Thymus (tissue), 14 donors: Measurements from ENCODE around the gene GKN2. TPM values are rescaled to one million over a fixed set of nuclear protein-coding genes. Genes with fewer than 3 reads are reported as not detected.

ENCODE experiments used
- DNase-seq, 9 donors: peaks; one replicate each; pipeline ENCODE4 v3.0.0-alpha.2; 2013; ENCODE audit warnings: low spot score in 9 of 9, low read depth in 6 of 9, missing footprints in 1 of 9
- H3K27ac ChIP-seq, 2 donors: one replicate each; pipeline ENCODE4 v1.5.1; 2013; ENCODE audit warnings: control low read depth in 1 of 2, low read depth in 1 of 2, low read length in 1 of 2, mild to moderate bottlenecking in 1 of 2, moderate library complexity in 1 of 2
- H3K27me3 ChIP-seq, 2 donors: one replicate each; pipeline ENCODE4 v1.5.1; 2013; ENCODE audit warnings: low read length in 1 of 2; ENCODE audit not compliant: control insufficient read depth in 2 of 2, insufficient read depth in 1 of 2
- H3K36me3 ChIP-seq, 2 donors: one replicate each; pipeline ENCODE4 v1.5.1; 2013; ENCODE audit warnings: low read length in 1 of 2, mild to moderate bottlenecking in 1 of 2, moderate library complexity in 1 of 2; ENCODE audit not compliant: control insufficient read depth in 2 of 2, insufficient read depth in 2 of 2
- H3K4me1 ChIP-seq, 2 donors: one replicate each; pipeline ENCODE4 v1.5.1; 2013; ENCODE audit warnings: low read length in 2 of 2; ENCODE audit not compliant: control insufficient read depth in 2 of 2, insufficient read depth in 2 of 2
- H3K4me3 ChIP-seq, 2 donors: one replicate each; pipeline ENCODE4 v1.5.1; 2013; ENCODE audit warnings: low read length in 2 of 2, control low read depth in 1 of 2, mild to moderate bottlenecking in 1 of 2
- H3K9me3 ChIP-seq, 2 donors: one replicate each; pipeline ENCODE4 v1.5.1; 2013; ENCODE audit warnings: low read length in 1 of 2, mild to moderate bottlenecking in 1 of 2; ENCODE audit not compliant: control insufficient read depth in 2 of 2, insufficient read depth in 1 of 2
- WGBS: extraction: QIAGEN DNeasy Blood & Tissue Kit; methylation state at CpG from one replicate; pipeline ENCODE4 v1.1.7; 2013; 5-methylcytosine and 5-hydroxymethylcytosine counted together
- long read RNA-seq, 10 donors: transcript quantifications; one replicate each; lab custom pipeline, GENCODE V29; 2026
- polyA plus RNA-seq: library from polyadenylated mRNA; stranded (reverse); fragments of 200-250 nt; gene quantifications from one replicate; pipeline ENCODE4 v1.2.3, GENCODE V29; 2013
- total RNA-seq: library from RNA; stranded (reverse); fragments of 120-200 nt; gene quantifications from one replicate; pipeline ENCODE4 v1.2.4, GENCODE V29; 2013
- donor health status: healthy.

GKN2 gene, protein sequence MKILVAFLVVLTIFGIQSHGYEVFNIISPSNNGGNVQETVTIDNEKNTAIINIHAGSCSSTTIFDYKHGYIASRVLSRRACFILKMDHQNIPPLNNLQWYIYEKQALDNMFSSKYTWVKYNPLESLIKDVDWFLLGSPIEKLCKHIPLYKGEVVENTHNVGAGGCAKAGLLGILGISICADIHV
- total RNA-seq (0.24 TPM), polyA plus RNA-seq (0.75 TPM)
- long read RNA-seq, donor 1, result 0 reads
- long read RNA-seq, donor 2, result 0 reads
- long read RNA-seq, donor 3, result 0 reads
- long read RNA-seq, donor 4, result 0 reads
- long read RNA-seq, donor 5, result 0 reads
- long read RNA-seq, donor 6, result 0 reads
- long read RNA-seq, donor 7, result 0 reads
- long read RNA-seq, donor 8, result 0 reads
- long read RNA-seq, donor 9, result 0 reads
- long read RNA-seq, donor 10, result 0 reads

DNA sequence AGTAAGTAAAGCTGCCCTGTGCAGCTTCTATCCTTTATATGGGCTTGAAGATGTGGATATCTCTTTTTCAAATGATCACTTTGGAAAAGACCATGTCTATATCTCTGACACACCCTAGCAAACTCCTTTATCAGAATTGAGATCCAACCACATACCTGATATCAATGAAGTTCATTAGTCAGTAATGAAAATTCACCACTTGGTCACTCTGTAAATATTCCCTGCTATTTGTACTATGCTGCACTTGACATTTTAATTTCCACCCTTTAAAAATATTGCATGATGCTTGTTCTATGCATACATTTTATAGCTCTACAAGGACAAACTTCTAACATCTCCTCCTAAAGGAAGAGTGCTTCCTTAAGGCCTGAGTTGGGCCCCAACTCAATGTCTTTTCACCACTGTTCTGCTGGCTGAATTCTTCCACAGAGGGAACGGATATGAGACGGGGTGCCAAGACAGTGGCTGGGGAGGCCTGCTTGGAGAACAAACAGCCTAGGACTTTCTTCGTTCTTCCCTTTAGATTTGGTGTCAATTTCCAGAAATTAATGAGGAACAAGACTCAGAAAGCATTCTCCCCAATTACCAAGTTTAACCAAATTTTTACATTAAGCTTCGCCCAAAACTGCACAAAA, at the start of gene GKN2:
Gene GKN2, minus strand, starts transcription at position 7 of the 635 bp plus-strand sequence. CDS start 32 bp downstream, outside the sequence.
- H3K4me3 ChIP-seq, result no peak within 1 kb of the TSS

DNA sequence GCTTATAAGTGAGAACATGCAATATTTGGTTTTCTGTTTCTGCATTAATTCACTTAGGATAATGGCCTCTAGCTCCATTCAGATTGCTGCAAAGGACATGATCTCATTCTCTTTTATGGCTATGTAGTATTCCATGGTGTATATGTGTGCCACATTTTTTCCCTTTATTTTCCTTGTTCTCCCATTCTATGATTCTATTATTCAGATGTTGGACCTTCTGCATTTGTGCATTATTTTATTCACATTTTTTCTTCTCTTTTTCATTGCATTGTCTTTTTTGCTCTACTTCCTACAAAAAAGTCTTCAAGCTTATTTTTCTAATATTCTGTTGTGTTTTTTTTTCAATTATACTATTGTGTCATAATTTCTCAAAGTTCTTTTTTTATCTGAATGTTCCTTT, 49.2 kb upstream of the GKN2 start:
- Histone ChIP-seq H3K27me3 (no peaks in the 10 kb centered on the region), H3K36me3 (no peaks in the 10 kb centered on the region), H3K4me3 (no peak overlapping the region), H3K27ac (no peak overlapping the region), H3K9me3 (no peaks in the 10 kb centered on the region), H3K4me1 (no peaks in the 10 kb centered on the region)
- no peak for DNase-seq

More for the DNA sequence above, at the start of gene GKN2:
- Histone ChIP-seq H3K4me1 (no peaks in the 10 kb centered on the region), H3K9me3 (no peaks in the 10 kb centered on the region), H3K36me3 (no peaks in the 10 kb centered on the region), H3K27ac (no peak within 1 kb of the TSS), H3K27me3 (no peaks in the 10 kb centered on the region)
- WGBS, result 96% methylated on average over 4 of the region's 4 CpGs
- DNase-seq, result no peak

DNA sequence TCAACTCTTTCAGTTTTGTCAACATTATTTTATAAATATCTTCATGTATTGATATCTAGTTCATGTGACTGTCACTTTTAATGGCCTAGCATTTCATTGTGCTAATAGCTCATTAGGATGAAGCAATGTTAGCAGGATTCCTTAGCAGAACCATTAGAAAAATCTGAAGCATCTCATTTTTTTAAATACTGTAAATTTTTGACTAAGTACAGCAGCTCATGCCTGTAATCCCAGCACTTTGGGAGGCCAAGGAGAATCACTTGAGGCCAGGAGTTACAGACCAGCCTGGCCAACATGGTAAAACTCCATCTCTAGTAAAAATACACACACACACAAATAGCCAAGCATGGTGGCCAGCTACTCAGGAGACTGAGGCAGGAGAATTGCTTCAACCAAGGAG, 44.7 kb upstream of the GKN2 start:
- H3K27ac ChIP-seq, result no peak overlapping the region
- no peak overlapping the region for H3K4me3 ChIP-seq
- no peaks in the 10 kb centered on the region for H3K36me3 ChIP-seq
- DNase-seq, result no peak
- H3K27me3 ChIP-seq, result peaks cover 0 to 2% of the 10 kb centered on the region in 2 donors
- no peaks in the 10 kb centered on the region for H3K4me1 ChIP-seq
- H3K9me3 ChIP-seq, result no peaks in the 10 kb centered on the region

DNA sequence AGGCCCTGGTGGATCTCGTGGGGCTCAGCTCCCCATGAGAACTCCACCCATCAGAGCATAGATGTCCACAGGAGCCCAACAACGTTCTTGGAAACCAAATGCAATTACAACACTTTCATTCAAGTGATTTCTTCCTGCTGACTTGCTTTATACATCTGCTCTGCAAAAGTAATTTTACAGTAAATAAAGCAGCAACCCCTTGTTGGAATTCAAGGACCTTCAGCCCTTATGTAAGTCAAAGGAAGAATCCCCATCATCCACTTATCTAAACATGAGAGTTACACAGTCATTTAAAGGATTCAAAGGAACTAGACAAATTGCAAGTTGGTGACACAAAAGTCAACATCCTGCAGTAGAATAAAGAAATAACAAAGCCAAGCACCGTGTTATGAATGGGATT, 43.2 kb upstream of the GKN2 start:
- no peak overlapping the region for H3K27ac ChIP-seq
- H3K27me3 ChIP-seq, result peaks cover 0 to 2% of the 10 kb centered on the region in 2 donors
- 76% methylated on average over 3 of the region's 3 CpGs for WGBS
- H3K4me3 ChIP-seq, result no peak overlapping the region
- no peaks in the 10 kb centered on the region for H3K36me3 ChIP-seq
- no peaks in the 10 kb centered on the region for H3K4me1 ChIP-seq
- no peak for DNase-seq
- H3K9me3 ChIP-seq, result no peaks in the 10 kb centered on the region

DNA sequence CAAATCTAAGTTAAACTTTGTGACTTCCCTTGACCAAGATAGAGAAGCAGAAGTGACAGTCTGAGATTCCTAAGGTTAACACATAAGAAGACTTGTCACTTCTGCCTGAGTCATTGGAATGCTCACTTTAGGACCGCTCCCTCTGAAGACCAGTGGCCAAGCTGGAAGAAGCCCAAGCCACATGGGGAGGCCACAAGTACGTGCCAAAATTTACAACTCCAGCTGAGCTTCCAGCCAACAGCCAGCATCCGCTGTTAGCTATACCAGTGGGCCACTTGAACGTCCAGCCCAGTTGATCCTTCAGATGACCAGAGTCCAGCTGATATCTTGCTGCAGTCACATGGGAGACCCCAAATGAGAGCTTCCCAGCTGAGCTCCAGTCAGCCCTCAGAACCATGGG, 42.2 kb upstream of the GKN2 start:
- Histone ChIP-seq H3K36me3 (no peaks in the 10 kb centered on the region), H3K27me3 (peaks cover 0 to 2% of the 10 kb centered on the region in 2 donors), H3K27ac (no peak overlapping the region), H3K4me3 (no peak overlapping the region), H3K9me3 (no peaks in the 10 kb centered on the region), H3K4me1 (no peaks in the 10 kb centered on the region)
- no peak for DNase-seq
- WGBS, result 91% methylated on average over 4 of the region's 4 CpGs

DNA sequence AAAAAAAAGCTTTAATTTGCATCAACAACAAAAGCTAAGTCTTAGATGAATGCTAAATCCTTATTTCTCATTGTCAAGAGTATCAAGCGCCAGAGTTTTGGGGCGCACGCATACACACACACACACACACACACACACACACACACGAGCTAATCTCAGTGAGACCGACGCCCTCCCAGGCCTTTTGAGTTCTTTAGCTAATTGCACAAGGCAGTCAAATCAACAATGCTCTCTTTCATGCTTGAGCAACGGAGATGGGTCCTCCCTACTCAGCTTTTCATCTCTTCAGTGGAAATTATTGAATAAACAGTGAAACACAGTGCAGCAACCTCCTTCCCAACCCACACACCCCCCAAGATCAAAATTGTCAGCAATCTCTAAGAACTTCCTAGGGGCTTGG, 41.0 kb upstream of the GKN2 start:
- Histone ChIP-seq H3K4me3 (no peak overlapping the region), H3K27ac (no peak overlapping the region), H3K4me1 (no peaks in the 10 kb centered on the region), H3K9me3 (no peaks in the 10 kb centered on the region), H3K36me3 (no peaks in the 10 kb centered on the region), H3K27me3 (peaks cover 0 to 2% of the 10 kb centered on the region in 2 donors)
- WGBS, result 97% methylated on average over 7 of the region's 7 CpGs
- no peak for DNase-seq

DNA sequence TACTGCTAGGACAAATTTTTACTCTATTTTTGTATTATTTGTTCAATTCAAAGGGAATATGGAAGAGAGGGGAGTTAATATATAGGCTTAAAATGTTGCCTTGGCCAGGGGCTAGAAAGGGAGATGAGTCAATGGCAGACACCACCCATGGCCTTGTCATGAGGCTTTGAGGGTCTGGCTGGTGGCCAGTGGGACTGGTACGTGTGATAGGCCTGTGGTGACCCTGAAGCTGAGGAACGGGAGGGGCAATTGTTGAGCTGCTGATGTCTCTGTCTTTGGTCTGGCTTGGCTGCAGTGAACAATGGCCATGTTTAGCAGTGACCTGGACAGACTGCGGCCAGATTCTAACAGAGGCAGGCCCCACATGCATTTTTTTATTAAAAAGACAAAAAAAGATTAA, 40.2 kb upstream of the GKN2 start:
- WGBS, result 97% methylated on average over 3 of the region's 3 CpGs
- peaks cover 0 to 2% of the 10 kb centered on the region in 2 donors for H3K27me3 ChIP-seq
- no peak for DNase-seq
- no peaks in the 10 kb centered on the region for H3K9me3 ChIP-seq
- no peaks in the 10 kb centered on the region for H3K36me3 ChIP-seq
- H3K4me1 ChIP-seq, result no peaks in the 10 kb centered on the region
- no peak overlapping the region for H3K27ac ChIP-seq
- no peak overlapping the region for H3K4me3 ChIP-seq

DNA sequence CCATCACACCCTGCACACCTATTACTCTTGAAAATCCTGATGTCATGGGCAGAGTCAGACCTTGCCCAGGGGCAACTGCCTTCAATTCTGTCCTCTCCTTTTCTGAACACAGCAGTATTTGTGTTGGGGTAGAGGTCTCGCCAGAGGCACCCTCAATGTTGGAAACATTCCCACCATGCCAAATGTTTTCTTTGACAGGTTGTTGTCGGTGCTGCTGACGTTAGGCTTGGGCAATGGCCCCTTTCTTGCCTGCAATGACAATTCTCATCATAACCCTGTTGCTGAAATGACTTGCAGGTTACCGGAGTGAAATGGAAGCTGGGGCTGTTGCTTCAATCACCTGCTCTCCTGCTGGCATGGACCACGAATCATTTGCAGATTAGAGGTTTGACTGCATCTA, 39.6 kb upstream of the GKN2 start:
- Histone ChIP-seq H3K9me3 (no peaks in the 10 kb centered on the region), H3K27me3 (peaks cover 0 to 2% of the 10 kb centered on the region in 2 donors), H3K36me3 (no peaks in the 10 kb centered on the region), H3K4me1 (no peaks in the 10 kb centered on the region), H3K4me3 (no peak overlapping the region), H3K27ac (no peak overlapping the region)
- 94% methylated on average over 5 of the region's 5 CpGs for WGBS
- no peak for DNase-seq

DNA sequence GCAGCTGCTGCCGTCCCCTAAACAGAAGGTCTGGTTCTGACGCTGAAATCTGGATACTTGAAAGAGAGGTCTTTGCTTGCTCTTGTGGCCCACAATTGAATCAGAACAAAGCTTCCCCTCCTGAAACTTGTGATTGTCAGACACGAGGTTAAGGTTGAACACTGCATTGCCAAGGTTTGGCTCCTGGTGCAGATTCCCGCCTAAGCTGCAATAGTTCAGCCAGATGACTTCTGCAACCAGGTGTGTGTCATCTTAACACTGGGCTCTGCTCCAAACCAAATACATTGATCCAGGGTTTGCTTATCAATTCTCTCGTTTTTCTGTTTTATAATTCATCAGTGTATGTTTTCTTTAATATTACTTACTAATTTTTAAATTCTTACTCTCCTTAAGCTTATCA, 36.3 kb upstream of the GKN2 start:
- H3K27me3 ChIP-seq, result no peaks in the 10 kb centered on the region
- H3K9me3 ChIP-seq, result no peaks in the 10 kb centered on the region
- H3K4me3 ChIP-seq, result no peak overlapping the region
- H3K36me3 ChIP-seq, result no peaks in the 10 kb centered on the region
- no peak for DNase-seq
- no peaks in the 10 kb centered on the region for H3K4me1 ChIP-seq
- no peak overlapping the region for H3K27ac ChIP-seq
- 93% methylated on average over 5 of the region's 5 CpGs for WGBS
